Fibroblast of lung (primary cell): ENCODE results near the gene CHMP4A. TPM values are rescaled to one million over a fixed set of nuclear protein-coding genes. Genes with fewer than 3 reads are reported as not detected.

Experiments
- DNase-seq, 2 donors: peaks; one replicate each; pipeline versions ENCODE4 v3.0.0 to v3.0.0-alpha.2; 2010; ENCODE audit warnings: low read depth in 2 of 2
- H2AFZ ChIP-seq: 2 replicates; pipeline ENCODE4 v1.5.1; 2012; ENCODE audit warnings: low read length, control low read depth, inconsistent platforms
- H3K27ac ChIP-seq: 2 replicates; pipeline ENCODE4 v1.5.1; 2011; ENCODE audit warnings: low read length, control low read depth; ENCODE audit not compliant: insufficient read depth
- H3K27me3 ChIP-seq: 2 replicates; pipeline ENCODE4 v1.5.1; 2011; ENCODE audit warnings: mild to moderate bottlenecking, low read length; ENCODE audit not compliant: control insufficient read depth, insufficient read depth
- H3K36me3 ChIP-seq: 2 replicates; pipeline ENCODE4 v1.5.1; 2011; ENCODE audit warnings: low read length; ENCODE audit not compliant: control insufficient read depth, insufficient read depth
- H3K4me1 ChIP-seq: 2 replicates; pipeline ENCODE4 v1.5.1; 2011; ENCODE audit warnings: low read length; ENCODE audit not compliant: control insufficient read depth, insufficient read depth; ENCODE audit errors: extremely low read depth
- H3K4me2 ChIP-seq: 2 replicates; pipeline ENCODE4 v1.5.1; 2011; ENCODE audit warnings: low read length, control low read depth; ENCODE audit not compliant: insufficient read depth; ENCODE audit errors: extremely low read depth
- H3K4me3 ChIP-seq, 4 experiments: fragments of 200-600 bp in 1 of 4; sonication (generic) in 1 of 4; replicated peaks in 1 of 4; 2 replicates each; pipeline ENCODE4 v1.5.1; 2011 to 2016; ENCODE audit warnings: low read length in 4 of 4, low read depth in 3 of 4, mild to moderate bottlenecking in 3 of 4, control low read depth in 2 of 4, inconsistent platforms in 1 of 4, mixed read lengths in 1 of 4; ENCODE audit not compliant: insufficient read depth in 1 of 4; ENCODE audit errors: control extremely low read depth in 1 of 4
- H3K79me2 ChIP-seq: 2 replicates; pipeline ENCODE4 v1.5.1; 2012; ENCODE audit warnings: mild to moderate bottlenecking, low read length, inconsistent platforms; ENCODE audit not compliant: control insufficient read depth, insufficient read depth
- H3K9ac ChIP-seq: 2 replicates; pipeline ENCODE4 v1.5.1; 2011; ENCODE audit warnings: mild to moderate bottlenecking, low read length, control low read depth; ENCODE audit not compliant: insufficient read depth
- H3K9me3 ChIP-seq: 2 replicates; pipeline ENCODE4 v1.5.1; 2012; ENCODE audit warnings: low read depth, low read length; ENCODE audit not compliant: control insufficient read depth, insufficient read depth
- H4K20me1 ChIP-seq: 2 replicates; pipeline ENCODE4 v1.5.1; 2011; ENCODE audit warnings: low read length; ENCODE audit not compliant: control insufficient read depth, insufficient read depth; ENCODE audit errors: extremely low read depth
- EZH2 ChIP-seq: IDR thresholded peaks from 2 replicates; pipeline ENCODE4 v1.5.1; 2012; ENCODE audit warnings: low read length, control low read depth, mild to moderate bottlenecking; ENCODE audit errors: missing control alignments
- polyA plus RNA-seq, 2 donors: library from polyadenylated mRNA; depleted of rRNA in 1 of 2; stranded (reverse) in 1 of 2; unstranded in 1 of 2; fragments of >200 nt; gene quantifications; 2 replicates each; pipeline ENCODE4 v1.2.1, GENCODE V29; 2011 to 2012; ENCODE audit warnings: missing spikeins in 1 of 2
- total RNA-seq: library from RNA; depleted of rRNA; stranded (reverse); fragments of >200 nt; gene quantifications from 2 replicates; pipeline ENCODE4 v1.2.1, GENCODE V29; 2014
- TF ChIP-seq, protein P1 (sequence below), 2 donors: IDR thresholded peaks in 1 of 2; conservative IDR thresholded peaks in 1 of 2; 1 replicate in 1 of 2; 2 replicates in 1 of 2; pipeline ENCODE4 v1.5.1; 2011 to 2012; ENCODE audit warnings: low read length in 2 of 2, control low read depth in 1 of 2, inconsistent platforms in 1 of 2, low read depth in 1 of 2, mild to moderate bottlenecking in 1 of 2

CHMP4A gene
- total and polyA plus RNA-seq, 2 donors (not counting 1 experiment from before 2014, with no cell fraction given), result 22.1 to 96.8 TPM

DNA sequence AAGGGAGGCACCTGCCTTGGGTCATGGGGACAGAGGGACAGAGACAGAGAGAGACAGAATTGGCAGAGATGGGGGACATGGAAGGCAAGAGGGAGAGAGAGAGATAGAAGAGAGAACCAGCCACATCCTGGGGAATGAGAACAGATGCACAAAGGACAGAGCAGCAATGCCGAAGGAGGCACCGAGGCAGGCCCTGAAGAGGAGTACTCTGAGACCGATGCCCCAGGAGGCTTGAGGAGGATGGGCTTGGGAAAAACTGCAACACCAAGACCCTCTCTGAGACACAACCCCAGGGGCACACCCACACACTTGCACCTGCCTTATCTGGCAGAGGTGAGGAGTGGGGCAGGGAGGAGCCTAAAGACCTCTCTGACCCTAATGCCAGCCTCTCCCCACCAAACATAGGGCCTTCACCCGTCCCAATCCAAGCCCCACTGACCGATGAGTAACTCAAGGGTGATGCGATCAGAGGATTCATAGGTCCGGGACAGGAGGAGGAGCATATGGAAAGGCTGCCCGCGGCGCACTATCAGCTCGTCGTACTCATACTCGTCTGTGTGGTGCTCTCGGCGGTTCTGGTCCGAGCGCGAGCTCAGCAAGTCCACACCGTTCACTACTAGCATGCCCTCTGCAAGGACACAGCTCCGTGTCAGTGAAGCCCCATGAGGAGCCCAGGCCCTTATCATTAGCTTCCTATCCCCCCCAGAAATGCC lies 48.1 kb upstream of the CHMP4A start:
- H4K20me1 ChIP-seq, result no peaks in the 10 kb centered on the region
- no peak for TF ChIP-seq EZH2
- TF ChIP-seq, protein P1, sequence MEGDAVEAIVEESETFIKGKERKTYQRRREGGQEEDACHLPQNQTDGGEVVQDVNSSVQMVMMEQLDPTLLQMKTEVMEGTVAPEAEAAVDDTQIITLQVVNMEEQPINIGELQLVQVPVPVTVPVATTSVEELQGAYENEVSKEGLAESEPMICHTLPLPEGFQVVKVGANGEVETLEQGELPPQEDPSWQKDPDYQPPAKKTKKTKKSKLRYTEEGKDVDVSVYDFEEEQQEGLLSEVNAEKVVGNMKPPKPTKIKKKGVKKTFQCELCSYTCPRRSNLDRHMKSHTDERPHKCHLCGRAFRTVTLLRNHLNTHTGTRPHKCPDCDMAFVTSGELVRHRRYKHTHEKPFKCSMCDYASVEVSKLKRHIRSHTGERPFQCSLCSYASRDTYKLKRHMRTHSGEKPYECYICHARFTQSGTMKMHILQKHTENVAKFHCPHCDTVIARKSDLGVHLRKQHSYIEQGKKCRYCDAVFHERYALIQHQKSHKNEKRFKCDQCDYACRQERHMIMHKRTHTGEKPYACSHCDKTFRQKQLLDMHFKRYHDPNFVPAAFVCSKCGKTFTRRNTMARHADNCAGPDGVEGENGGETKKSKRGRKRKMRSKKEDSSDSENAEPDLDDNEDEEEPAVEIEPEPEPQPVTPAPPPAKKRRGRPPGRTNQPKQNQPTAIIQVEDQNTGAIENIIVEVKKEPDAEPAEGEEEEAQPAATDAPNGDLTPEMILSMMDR (conservative IDR thresholded peaks at IDR 0.05 in 1 of 2, IDR thresholded peaks at IDR 0.05 in 1 of 2; ENCODE audit: low read depth in 1 of 2, low read length in 2 of 2), result no peak
- H3K4me2 ChIP-seq, result no peak overlapping the region
- H3K4me3 ChIP-seq, result no peak overlapping the region
- no peaks in the 10 kb centered on the region for H3K27me3 ChIP-seq
- no peak overlapping the region for H3K27ac ChIP-seq
- no peaks in the 10 kb centered on the region for H3K9me3 ChIP-seq
- H3K79me2 ChIP-seq, result no peaks in the 10 kb centered on the region
- no peak overlapping the region for H3K9ac ChIP-seq
- H3K36me3 ChIP-seq, result peaks cover 3% of the 10 kb centered on the region
- no peaks in the 10 kb centered on the region for H3K4me1 ChIP-seq
- no peak for DNase-seq
- H2AFZ ChIP-seq, result no peak overlapping the region

GRCh38 chr14:24260780-24261157 lies 47.5 kb upstream of the CHMP4A start:
- Histone ChIP-seq H3K79me2 (no peaks in the 10 kb centered on the region), H3K36me3 (no peaks in the 10 kb centered on the region), H4K20me1 (no peaks in the 10 kb centered on the region), H3K4me1 (no peaks in the 10 kb centered on the region), H3K4me2 (no peak overlapping the region), H3K4me3 (no peak overlapping the region), H2AFZ (no peak overlapping the region), H3K9ac (no peak overlapping the region), H3K9me3 (no peaks in the 10 kb centered on the region), H3K27me3 (no peaks in the 10 kb centered on the region), H3K27ac (no peak overlapping the region)
- DNase-seq, result no peak
- TF ChIP-seq, protein P1 (conservative IDR thresholded peaks at IDR 0.05 in 1 of 2, IDR thresholded peaks at IDR 0.05 in 1 of 2; ENCODE audit: low read depth in 1 of 2, low read length in 2 of 2), result no peak
- no peak for TF ChIP-seq EZH2

DNA sequence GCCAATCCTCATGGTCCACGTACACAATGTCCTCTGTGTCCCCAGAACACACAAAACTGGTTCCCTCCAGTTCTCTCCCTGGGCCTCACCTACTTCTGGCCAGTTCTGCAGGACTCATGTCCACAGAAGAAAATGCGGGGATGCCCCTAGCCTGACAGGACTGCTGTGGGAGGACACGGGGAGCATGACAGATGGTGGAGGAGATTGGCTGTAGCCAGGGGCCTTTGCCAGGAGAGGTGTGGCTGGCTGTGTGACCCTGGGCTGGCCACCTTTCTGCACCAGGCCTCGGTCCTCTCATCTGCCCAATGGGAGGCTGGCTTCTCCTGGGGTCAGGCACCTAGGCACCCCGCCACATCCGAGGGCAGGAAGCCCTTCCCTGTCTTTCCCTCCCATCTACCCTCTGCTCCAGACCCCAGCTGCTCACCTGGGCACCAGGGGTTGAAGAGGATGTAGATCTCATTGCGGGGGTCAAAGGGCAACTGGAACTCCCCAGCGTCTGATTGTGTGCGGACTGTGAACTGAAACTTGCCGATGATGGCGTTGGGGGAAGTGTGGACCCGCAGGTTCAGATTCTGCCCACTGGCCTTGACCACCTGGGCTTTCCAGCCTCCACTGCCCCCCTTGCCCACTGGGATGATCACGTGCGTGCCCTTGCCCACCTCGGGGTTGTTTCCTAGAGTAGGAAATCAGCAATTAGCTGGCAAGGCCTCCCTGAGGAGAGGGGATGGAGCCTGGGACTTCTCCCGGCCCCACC lies 46.9 kb upstream of the CHMP4A start:
- Histone ChIP-seq H3K79me2 (no peaks in the 10 kb centered on the region), H3K27me3 (no peaks in the 10 kb centered on the region), H3K36me3 (no peaks in the 10 kb centered on the region), H3K9me3 (no peaks in the 10 kb centered on the region), H4K20me1 (no peaks in the 10 kb centered on the region), H3K27ac (no peak overlapping the region), H3K4me2 (no peak overlapping the region), H2AFZ (no peak overlapping the region), H3K9ac (no peak overlapping the region), H3K4me1 (no peaks in the 10 kb centered on the region), H3K4me3 (no peak overlapping the region)
- no peak for TF ChIP-seq EZH2
- TF ChIP-seq, protein P1 (conservative IDR thresholded peaks at IDR 0.05 in 1 of 2, IDR thresholded peaks at IDR 0.05 in 1 of 2; ENCODE audit: low read depth in 1 of 2, low read length in 2 of 2), result no peak
- no peak for DNase-seq
